CD4-positive, alpha-beta T cell treated with Interleukin-1 beta for 1 hour (primary cell): Measurements from ENCODE around the gene OBSCN.

ENCODE experiments used
- DNase-seq, 2 donors: peaks; one replicate each; pipeline ENCODE4 v3.0.0-alpha.2; 2020 to 2022

Gene OBSCN

DNA sequence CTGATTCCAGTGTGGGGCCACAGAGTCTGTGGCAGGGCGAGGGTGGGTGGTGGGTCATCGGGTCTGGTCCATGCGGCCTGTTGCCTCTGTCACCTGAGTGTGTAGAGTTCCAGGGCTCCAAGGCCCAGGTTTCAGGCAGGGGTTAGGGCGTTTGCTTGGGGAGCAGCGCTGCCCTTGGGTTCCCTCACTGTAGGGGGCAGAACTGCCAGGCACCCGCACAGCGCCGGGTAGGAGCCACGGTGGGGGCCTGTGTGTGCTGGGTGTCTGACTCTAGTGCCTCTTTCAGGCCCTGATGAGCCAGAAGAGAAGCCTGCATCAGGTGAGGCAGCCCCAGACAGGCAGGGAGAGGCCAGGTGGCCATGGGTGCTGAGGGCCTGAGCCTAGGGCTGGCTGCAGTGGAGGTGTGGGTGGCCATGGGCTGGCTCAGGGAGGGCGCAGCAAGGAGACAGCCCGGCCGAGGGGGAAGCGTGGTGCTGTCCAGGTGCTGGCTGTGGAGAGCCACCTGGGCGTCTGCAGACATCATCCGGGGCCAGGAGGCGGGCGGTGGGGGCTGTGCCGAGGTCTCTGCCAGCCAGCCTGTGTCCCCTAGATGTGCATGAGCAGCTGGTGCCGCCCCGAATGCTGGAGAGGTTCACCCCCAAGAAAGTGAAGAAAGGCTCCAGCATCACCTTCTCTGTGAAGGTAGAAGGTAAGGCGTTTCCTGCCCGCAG is 126.5 kb downstream of the OBSCN start:
- no peak for DNase-seq

DNA sequence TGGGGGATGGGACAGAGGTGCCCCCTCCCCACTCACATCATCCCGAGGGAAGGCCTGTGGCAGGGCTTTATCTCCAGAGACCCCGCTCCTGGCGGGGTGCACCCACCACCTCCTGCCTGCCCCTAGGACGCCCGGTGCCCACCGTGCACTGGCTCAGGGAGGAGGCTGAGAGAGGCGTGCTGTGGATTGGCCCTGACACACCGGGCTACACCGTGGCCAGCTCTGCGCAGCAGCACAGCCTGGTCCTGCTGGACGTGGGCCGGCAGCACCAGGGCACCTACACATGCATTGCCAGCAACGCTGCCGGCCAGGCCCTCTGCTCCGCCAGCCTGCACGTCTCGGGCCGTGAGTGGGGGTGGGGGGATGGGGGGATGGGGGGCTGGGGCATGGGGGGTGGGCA is 127.1 kb downstream of the OBSCN start:
- DNase-seq = no peak

- DNase-seq = no peak
These were observed 127.8 kb downstream of the OBSCN start for GRCh38 chr1:228335406-228336307.

GRCh38 chr1:228336308-228337030 is 128.6 kb downstream of the OBSCN start:
- no peak for DNase-seq

- DNase-seq = no peak
These were observed 129.3 kb downstream of the OBSCN start for GRCh38 chr1:228337031-228337564.

GRCh38 chr1:228337711-228338520 is 130.1 kb downstream of the OBSCN start:
- DNase-seq = no peak

DNA sequence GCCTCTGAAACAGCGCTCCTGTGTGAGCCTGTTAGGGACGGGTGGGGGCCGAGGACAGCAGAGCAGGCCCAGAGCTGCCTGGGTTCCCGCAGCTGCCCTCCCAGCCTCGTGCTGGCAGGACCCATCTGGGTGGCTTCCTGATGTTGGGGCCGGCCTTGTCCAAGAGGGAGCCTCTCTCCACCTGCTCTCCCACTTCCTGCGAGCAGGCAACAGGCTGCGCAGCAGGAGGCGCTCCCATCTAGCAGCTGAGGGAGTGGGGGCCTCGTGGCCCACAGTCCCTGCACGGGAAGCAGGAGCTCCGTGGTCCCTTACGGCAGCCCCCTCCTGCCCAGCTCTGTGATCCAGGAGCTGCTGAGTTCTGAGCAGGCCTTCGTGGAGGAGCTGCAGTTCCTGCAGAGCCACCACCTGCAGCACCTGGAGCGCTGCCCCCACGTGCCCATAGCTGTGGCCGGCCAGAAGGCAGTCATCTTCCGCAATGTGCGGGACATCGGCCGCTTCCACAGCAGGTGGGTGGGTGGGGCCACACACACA is 130.7 kb downstream of the OBSCN start:
- no peak for DNase-seq

DNA sequence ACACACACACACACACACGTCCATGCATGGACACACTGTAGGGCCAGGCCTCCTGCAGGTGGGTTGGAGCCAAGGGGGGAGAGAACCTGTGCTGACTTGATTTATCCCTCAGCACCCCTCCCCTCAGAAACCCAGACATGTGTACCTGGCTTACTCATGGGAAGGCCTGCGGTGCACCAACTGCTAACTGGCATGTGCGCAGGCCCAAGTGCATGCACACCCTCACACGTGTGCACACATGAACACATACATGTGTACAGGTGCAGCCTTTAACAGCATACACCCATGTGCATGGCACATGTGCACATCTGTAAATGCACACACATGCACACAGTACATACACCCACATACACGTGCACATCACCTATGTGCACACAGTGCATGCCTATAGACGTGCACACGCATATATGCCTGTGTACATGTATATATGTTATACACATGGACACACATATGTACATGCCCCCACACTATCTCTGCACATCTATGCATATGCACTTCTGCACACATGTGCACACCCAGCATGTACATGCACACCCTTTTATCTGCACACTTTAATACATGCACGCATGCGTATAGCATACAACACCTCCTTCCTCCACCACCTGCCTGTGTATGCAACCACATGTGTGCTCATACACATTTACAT is 131.3 kb downstream of the OBSCN start:
- DNase-seq = no peak

DNA sequence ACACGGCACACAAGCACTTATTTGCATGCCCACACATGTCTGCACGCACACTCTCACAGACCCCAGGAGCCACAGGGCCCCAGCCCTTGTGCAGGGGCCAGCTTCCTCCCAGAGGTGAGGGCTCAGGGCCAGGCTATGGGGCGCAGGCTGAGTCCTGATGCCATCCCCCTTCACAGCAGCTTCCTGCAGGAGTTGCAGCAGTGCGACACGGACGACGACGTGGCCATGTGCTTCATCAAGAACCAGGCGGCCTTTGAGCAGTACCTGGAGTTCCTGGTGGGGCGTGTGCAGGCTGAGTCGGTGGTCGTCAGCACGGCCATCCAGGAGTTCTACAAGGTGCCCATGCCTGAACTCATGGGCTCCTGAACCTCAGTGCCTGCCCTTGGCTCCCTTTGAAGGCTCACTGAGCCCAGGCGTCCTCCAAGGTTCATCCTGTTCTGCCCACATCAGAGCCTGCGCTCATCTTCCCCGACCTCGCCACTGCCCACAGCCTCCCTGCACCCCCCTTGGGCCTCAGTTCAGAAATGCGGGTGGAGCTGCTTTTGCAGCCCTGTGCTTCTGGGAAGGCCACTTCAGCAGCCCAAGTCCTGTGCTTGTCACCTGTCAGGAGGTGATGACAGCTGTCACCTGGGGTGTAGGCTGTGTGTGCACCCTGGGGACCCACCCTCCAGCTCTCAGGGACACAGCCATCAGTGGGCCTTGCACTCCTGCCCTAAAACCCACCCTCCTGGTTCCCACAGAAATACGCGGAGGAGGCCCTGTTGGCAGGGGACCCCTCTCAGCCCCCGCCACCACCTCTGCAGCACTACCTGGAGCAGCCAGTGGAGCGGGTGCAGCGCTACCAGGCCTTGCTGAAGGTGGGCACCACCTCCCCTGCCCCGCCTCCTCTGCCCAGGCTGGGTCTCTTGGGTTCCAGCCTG is 132.2 kb downstream of the OBSCN start:
- no peak for DNase-seq

- no peak for DNase-seq
These were observed 133.0 kb downstream of the OBSCN start for GRCh38 chr1:228340686-228341449.

GRCh38 chr1:228341450-228341813 is 133.6 kb downstream of the OBSCN start:
- DNase-seq = no peak

DNA sequence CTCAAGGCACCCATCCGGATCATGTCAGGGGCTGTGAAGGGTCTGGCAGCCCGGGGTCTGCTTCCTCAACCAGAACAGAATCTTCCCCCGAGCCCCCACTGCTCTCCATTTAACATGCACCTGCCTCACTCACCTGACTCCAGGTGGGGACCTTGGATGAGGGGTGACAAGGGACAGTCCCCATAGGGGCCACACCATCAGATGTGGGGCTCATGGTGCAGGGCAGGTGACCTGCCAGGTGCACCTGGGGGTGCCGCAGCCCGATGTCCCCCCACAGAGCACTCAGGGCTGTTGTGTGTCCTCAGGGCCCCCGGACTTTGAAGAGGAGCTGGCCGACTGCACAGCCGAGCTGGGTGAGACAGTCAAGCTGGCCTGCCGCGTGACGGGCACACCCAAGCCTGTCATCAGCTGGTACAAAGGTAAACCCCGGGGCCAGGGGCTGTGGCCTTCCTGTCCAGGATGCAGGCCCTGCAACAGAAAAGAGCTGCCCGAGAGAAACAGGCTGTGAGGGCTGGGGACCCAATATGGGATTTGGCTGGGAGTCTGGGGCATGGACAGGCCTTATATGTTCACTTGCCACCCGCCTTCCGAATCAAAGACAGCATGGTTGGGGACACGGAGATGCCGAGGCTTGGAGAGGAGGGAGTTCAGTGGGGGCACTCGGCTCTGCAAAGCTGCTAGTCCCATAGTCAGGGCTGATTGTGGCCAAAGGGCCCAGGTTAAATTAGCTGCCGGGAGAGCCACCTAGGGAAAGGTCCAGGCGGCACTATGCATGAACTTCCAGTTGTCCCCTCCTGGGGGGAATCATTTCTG is 134.2 kb downstream of the OBSCN start:
- DNase-seq = no peak

DNA sequence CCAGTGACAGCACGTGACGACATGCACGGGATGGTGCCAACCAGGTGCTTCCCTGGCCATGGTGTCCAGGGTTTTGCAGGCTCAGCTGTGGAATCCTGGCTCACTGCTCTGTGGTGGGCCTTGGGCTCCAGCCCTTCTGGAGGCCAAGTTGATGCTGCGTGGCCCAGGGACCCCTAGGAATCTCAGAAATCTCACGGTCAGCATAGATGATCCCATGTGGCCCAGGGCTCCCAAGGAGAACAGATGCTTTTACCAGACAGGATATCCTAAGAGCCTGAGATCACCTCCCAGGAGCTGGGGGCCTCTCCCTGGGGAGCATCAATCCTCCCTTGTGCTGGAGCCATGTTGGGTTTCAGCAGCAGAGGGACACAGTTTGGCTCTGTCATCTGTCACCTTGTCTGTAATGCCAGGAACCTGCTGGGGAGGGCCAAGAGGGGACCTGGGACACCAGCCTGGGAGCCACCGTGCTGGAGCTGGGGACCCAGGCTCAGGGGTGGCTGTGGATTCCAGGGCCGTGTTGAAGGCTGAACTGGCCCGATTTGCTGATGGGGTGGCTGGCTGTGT is 134.9 kb downstream of the OBSCN start:
- DNase-seq = no peak

- no peak for DNase-seq
These were observed 135.4 kb downstream of the OBSCN start for GRCh38 chr1:228343191-228343661.

DNA sequence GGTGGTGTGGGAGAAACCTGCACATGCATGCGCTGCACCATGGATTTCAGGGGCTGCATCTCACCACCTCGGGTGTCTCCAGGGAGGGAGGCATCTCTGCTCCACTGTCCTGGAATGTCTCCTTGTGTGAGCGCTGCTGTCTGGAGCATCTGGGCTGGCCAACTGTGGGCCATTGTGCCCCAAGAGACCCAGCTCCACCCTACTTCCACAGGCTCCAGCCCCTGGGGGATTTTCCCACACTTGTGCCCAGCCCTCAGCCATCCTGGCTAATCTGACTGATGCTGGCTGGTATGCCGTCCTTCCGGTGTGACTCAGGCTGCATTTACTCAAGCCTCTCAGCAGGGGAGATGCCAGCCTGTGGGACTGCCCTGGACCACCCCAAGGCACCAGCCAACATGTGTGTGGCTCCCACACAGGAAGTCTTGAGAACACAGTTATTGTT is 136.8 kb downstream of the OBSCN start:
- DNase-seq = no peak

GRCh38 chr1:228345201-228345930 is 137.5 kb downstream of the OBSCN start:
- DNase-seq = no peak

- DNase-seq = no peak
These were observed 138.9 kb downstream of the OBSCN start for GRCh38 chr1:228346731-228347130.
